Measurements from ENCODE around the gene RANBP1.

GRCh38 chr22:20176421-20177085 lies 60.6 kb downstream of the RANBP1 start:
- TF ChIP-seq CTCF (optimal IDR thresholded peaks at IDR 0.05 in 1 of 3, IDR thresholded peaks at IDR 0.05 in 1 of 3, conservative IDR thresholded peaks at IDR 0.05 in 1 of 3; ENCODE audit: extremely low read depth in 1 of 3, insufficient read depth in 2 of 3, low read length in 3 of 3) (no peak), EZH2 (IDR thresholded peaks at IDR 0.05; ENCODE audit: low read length) (no peak)

Data from keratinocyte (primary cell).